KMS-11 (cell line): ENCODE data around the gene AP2A2.

ENCODE experiments used
- H2AFZ ChIP-seq: fragments of 200-600 bp; sonication (generic); 2 replicates; pipeline ENCODE4 v1.6.1; 2016; ENCODE audit warnings: antibody characterized with exemption, mixed run types, low read depth
- H3K27ac ChIP-seq: fragments of 200-600 bp; sonication (generic); 2 replicates; pipeline ENCODE4 v1.6.1; 2016; ENCODE audit warnings: mild to moderate bottlenecking, mixed run types
- H3K27me3 ChIP-seq: fragments of 200-600 bp; sonication (generic); 2 replicates; pipeline ENCODE4 v1.6.1; 2017; ENCODE audit warnings: mild to moderate bottlenecking, low read depth, mixed run types, moderate library complexity; ENCODE audit not compliant: insufficient read depth
- H3K36me3 ChIP-seq: fragments of 200-600 bp; sonication (generic); 2 replicates; pipeline ENCODE4 v1.6.1; 2017; ENCODE audit warnings: mild to moderate bottlenecking, mixed run types; ENCODE audit not compliant: insufficient read depth
- H3K4me1 ChIP-seq: fragments of 200-600 bp; sonication (generic); 2 replicates; pipeline ENCODE4 v1.6.1; 2016; ENCODE audit warnings: mild to moderate bottlenecking, low read depth, mixed run types; ENCODE audit not compliant: poor library complexity, severe bottlenecking
- H3K4me2 ChIP-seq: fragments of 200-600 bp; sonication (generic); 2 replicates; pipeline ENCODE4 v1.7.0; 2016; ENCODE audit warnings: mild to moderate bottlenecking, mixed run types
- H3K4me3 ChIP-seq: fragments of 200-600 bp; sonication (generic); IDR thresholded peaks from 2 replicates; pipeline ENCODE4 v1.6.1; 2017; ENCODE audit warnings: low read depth, low read length, mixed read lengths; ENCODE audit not compliant: insufficient read depth
- H3K79me2 ChIP-seq: fragments of 200-600 bp; sonication (generic); 2 replicates; pipeline ENCODE4 v1.6.1; 2016; ENCODE audit warnings: low read depth, mixed run types; ENCODE audit not compliant: insufficient read depth
- H3K9ac ChIP-seq: fragments of 200-600 bp; sonication (generic); 2 replicates; pipeline ENCODE4 v1.6.1; 2016; ENCODE audit warnings: mild to moderate bottlenecking, mixed run types
- H4K20me1 ChIP-seq: fragments of 200-600 bp; sonication (generic); 2 replicates; pipeline ENCODE4 v1.6.1; 2016; ENCODE audit warnings: mild to moderate bottlenecking, mixed run types; ENCODE audit not compliant: insufficient read depth
- TF ChIP-seq, protein P1 (sequence below): fragments of 200-600 bp; sonication (generic); conservative IDR thresholded peaks from 2 replicates; pipeline ENCODE4 v1.6.1; 2017; ENCODE audit warnings: low read depth, mild to moderate bottlenecking, antibody characterized with exemption, low read length, moderate library complexity, mixed read lengths

AP2A2 gene

DNA sequence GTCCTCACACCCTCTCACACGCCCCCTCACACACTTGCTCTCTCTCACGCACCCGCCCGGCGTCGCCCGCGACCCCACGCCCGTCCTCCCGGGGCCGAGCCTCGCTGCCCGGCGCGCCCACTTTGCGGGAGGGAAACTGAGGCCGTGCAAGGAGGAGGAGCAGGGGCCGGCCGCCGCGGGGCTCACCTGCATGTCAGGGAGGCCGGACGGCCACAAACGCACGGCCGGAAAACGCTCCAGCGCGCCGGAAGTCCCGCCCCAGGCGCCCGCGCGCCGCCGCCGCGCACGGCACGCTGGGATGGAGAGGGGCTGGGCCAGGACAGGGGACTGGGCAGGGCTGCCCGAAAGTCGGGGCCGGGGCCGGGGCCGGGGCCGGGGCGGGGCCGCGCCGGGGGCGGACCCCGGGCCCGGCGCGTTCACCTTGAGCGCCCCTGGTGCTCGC lies 15.1 kb upstream of the AP2A2 start, which contains the start of gene CHID1:
Gene CHID1 (minus strand): TSS at position 222 of the 442 bp plus-strand sequence. CDS start 5,994 bp downstream, outside the sequence.
- Histone ChIP-seq H3K4me3 (no peak within 1 kb of the TSS), H3K27ac (peak within 1 kb of the TSS; percentile 26; the same call in 1 of the 2 replicates), H3K79me2 (peaks cover 20% of the 10 kb centered on the region), H3K4me1 (peaks cover 32% of the 10 kb centered on the region), H4K20me1 (no peaks in the 10 kb centered on the region), H3K36me3 (no peaks in the 10 kb centered on the region), H2AFZ (peak within 1 kb of the TSS; percentile 82), H3K4me2 (peak within 1 kb of the TSS; percentile 74), H3K9ac (peak within 1 kb of the TSS; percentile 58; the same call in 1 of the 2 replicates), H3K27me3 (no peaks in the 10 kb centered on the region)
- TF ChIP-seq, protein P1, sequence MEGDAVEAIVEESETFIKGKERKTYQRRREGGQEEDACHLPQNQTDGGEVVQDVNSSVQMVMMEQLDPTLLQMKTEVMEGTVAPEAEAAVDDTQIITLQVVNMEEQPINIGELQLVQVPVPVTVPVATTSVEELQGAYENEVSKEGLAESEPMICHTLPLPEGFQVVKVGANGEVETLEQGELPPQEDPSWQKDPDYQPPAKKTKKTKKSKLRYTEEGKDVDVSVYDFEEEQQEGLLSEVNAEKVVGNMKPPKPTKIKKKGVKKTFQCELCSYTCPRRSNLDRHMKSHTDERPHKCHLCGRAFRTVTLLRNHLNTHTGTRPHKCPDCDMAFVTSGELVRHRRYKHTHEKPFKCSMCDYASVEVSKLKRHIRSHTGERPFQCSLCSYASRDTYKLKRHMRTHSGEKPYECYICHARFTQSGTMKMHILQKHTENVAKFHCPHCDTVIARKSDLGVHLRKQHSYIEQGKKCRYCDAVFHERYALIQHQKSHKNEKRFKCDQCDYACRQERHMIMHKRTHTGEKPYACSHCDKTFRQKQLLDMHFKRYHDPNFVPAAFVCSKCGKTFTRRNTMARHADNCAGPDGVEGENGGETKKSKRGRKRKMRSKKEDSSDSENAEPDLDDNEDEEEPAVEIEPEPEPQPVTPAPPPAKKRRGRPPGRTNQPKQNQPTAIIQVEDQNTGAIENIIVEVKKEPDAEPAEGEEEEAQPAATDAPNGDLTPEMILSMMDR, result no peak

DNA sequence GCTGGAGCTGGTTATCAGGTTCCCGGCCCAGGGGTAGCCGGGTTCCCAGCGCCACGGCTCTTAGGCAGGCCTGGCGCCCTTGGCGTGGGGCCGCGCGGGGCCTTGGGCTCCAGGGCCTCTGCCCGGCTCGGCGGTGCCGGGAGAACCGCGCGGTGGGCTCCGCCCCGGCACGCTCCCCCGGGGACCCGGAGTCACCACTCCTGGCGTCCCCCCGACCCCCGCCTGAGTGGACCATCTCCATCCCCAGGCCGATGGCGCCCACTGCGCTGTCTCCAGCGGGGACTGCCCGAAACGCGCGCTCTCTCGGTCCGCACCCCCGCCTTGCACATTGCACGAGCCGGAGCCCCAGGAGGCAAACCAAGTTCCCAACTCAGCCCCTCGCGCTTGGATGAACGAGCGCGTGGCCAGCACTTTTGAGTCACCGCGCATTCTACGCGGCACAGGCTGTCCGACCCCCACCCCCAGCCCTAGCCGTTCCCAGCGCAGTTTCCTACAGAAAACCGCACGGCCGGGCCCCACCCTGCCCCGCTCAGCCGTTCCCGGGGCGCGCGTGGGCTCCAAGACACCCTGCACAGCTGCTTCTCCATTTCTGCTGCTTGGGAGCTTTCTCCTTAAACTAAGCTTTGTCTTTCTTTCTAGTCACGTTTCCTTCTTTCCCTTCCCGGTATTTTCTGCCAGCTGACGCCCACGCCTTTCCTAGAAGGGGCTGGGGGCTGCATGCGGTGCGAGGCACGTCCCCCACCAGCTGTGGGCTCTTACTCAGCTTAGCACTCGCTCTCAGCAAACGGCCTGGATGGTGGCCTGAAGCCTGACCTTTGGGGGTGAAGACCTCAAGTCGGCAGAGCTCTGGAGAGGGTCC lies 14.4 kb upstream of the AP2A2 start:
- H2AFZ ChIP-seq, result peak overlapping the region; percentile 72
- H3K4me1 ChIP-seq, result peaks cover 32% of the 10 kb centered on the region

DNA sequence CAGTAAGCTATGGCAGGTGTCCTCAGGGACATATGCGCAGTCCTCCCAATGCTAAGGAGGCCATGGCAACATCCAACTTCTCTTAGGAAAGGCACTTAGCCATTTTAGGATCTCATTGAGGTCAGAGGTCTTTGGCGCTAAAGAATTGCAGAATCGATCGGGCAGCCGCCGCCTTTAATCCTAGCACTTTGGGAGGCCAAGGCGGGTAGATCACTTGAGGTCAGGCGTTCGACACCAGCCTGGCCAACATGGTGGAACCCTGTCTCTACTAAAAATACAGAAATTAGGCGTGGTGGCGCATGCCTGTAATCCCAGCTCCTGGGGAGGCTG lies 13.8 kb upstream of the AP2A2 start:
- no peaks in the 10 kb centered on the region for H3K36me3 ChIP-seq
- H3K4me1 ChIP-seq, result peaks cover 32% of the 10 kb centered on the region
- H2AFZ ChIP-seq, result peak overlapping the region; percentile 72
- H4K20me1 ChIP-seq, result no peaks in the 10 kb centered on the region
- H3K27ac ChIP-seq, result no peak overlapping the region
- peak overlapping the region; percentile 74 for H3K4me2 ChIP-seq
- TF ChIP-seq, protein P1, result no peak
- H3K9ac ChIP-seq, result no peak overlapping the region
- H3K27me3 ChIP-seq, result no peaks in the 10 kb centered on the region
- peaks cover 20% of the 10 kb centered on the region for H3K79me2 ChIP-seq
- H3K4me3 ChIP-seq, result no peak overlapping the region

More for the DNA sequence above, 14.4 kb upstream of the AP2A2 start:
- Histone ChIP-seq H3K27ac (peak overlapping the region; percentile 26; the same call in 1 of the 2 replicates), H3K27me3 (no peaks in the 10 kb centered on the region), H3K9ac (peak overlapping the region; percentile 50; the same call in 1 of the 2 replicates), H3K36me3 (no peaks in the 10 kb centered on the region), H3K4me2 (peak overlapping the region; percentile 74), H3K4me3 (no peak overlapping the region), H3K79me2 (peaks cover 20% of the 10 kb centered on the region), H4K20me1 (no peaks in the 10 kb centered on the region)
- TF ChIP-seq, protein P1, result no peak

DNA sequence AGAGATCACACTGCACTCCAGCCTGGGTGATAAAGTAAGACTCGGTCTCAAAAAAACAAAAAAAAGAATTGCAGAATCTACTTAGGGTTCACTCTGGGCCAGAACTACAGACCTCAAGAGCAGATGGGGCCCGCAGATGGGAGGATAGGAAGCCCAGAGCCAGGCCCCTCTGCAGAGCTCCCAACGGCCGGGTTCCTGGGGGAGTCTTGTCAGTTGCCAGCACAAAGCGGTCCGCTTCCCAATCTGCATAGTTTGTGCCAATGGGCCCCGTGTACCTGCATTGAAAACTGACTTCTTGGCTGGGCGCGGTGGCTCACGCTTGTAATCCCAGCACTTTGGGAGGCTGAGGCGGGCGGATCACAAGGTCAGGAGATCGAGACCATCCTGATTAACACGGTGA lies 13.4 kb upstream of the AP2A2 start:
- H3K27me3 ChIP-seq, result no peaks in the 10 kb centered on the region
- peaks cover 31% of the 10 kb centered on the region for H3K4me1 ChIP-seq
- H3K4me2 ChIP-seq, result no peak overlapping the region
- no peak overlapping the region for H3K27ac ChIP-seq
- no peaks in the 10 kb centered on the region for H4K20me1 ChIP-seq
- no peak overlapping the region for H3K9ac ChIP-seq
- H2AFZ ChIP-seq, result no peak overlapping the region
- no peak overlapping the region for H3K4me3 ChIP-seq
- no peaks in the 10 kb centered on the region for H3K36me3 ChIP-seq
- peaks cover 20% of the 10 kb centered on the region for H3K79me2 ChIP-seq
- TF ChIP-seq, protein P1, result no peak
